GM19468 (cell line): Measurements from ENCODE around the gene CELF1.

Experiments
- ATAC-seq: cut with Tn5 transposase; IDR thresholded peaks from one replicate; pipeline ENCODE4 v1.9.1; 2021; ENCODE audit warnings: mild to moderate bottlenecking, moderate library complexity, moderate number of reproducible peaks; ENCODE audit not compliant: unreplicated experiment; ENCODE audit errors: extremely low read depth

The CELF1 gene

DNA sequence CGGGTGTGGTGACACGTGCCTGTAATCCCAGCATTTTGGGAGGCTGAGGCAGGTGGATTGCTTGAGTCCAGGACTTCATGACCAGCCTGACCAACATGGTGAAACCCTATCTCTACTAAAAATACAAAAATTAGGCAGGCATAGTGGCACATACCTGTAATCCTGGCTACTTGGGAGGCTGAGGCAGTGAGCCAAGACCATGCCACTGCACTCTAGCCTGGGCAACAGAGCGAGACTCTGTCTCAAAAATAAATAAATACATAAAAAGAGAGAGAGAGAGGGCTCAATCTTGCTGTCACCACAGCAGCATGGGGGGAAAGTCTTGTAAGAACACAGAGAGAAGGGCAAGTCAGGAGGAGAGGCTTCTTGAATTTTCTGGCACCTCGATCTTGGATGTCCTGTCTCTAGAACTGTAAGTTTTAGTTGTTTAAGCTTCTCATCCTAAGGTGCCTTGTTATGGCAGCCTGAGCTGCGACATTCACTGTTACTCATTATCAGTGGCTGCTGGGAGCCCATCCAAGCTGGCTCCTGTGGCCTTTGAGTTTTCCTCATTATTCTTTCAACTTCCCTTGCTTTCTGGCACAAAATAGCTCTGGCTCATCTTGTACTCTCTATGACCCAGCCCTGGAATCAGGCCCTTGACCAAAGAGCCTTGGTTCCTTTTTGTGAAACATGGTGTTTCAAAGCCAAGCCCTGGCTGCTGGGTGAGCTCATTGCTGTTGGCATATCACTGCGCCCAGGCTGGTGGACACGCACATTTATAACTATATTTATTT lies 118.7 kb downstream of the CELF1 start:
- ATAC-seq, result no peak

DNA sequence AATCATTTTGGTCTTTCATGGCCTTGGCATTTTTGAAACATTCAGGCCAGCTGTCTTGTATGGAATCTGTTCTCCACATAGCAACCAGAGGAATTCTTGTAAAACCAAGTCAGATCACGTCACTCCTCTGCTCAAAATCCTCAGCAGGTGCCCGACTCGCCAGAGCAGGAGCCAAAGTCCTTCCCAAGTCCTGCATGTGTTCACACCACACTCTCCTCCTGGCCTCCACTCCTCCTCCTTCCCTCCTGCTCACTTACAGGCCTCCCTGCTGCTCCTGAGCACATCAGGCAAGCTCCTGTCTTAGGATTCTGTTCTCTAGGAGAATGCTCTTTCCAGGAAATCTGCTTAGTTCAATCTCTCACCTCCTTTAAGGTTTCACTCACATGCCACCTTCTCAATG lies 119.8 kb downstream of the CELF1 start:
- ATAC-seq, result no peak

DNA sequence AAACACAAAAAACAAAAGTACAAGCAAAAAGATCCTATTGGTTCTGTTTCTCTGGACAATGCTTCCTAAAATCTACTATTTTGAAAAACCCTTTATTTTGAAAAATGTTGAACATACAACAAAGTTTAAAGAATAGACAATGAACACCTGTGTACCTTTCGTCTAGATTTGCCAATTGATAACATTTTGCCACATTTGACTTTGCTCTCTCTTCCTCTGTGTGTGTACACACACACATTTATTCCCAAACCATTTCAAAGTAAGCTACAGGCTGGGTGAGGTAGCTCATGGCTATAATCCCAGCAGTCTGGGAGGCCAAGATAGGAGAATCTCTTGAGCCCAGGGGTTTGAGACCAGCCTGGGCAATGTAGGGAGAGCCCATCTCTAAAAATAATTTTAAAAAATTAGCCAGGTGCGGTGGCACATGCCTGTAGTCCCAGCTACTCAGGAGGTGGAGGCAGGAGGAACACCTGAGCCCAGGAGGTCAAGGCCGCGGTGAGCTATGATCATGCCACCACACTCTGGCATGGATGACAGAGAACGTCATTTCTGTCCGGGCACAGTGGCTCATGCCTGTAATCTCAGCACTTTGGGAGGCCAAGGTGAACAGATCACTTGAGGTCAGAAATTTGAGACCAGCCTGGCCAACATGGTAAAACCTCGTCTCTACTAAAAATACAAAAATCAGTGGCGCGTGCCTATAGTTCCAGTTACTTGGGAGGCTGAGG lies 121.4 kb downstream of the CELF1 start:
- ATAC-seq, result no peak

DNA sequence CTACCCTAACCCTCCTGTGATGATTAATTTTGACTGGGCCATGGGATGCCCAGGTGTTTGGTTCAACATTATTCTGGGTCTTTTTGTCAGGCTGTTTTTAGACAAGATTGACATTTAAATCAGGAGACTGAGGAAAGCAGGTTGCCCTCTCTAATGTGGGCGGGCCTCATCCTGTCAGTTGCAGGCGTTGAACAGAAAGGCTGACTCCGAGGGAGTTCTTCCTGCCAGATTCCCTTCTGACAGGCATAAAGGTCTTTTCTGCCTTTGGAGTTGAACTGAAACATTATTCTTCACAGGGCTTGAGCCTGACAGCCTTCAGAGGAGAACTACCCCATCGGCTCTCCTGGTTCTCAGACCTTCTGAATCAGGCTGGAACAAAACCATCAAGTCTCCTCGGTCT lies 122.4 kb downstream of the CELF1 start:
- ATAC-seq, result no peak

DNA sequence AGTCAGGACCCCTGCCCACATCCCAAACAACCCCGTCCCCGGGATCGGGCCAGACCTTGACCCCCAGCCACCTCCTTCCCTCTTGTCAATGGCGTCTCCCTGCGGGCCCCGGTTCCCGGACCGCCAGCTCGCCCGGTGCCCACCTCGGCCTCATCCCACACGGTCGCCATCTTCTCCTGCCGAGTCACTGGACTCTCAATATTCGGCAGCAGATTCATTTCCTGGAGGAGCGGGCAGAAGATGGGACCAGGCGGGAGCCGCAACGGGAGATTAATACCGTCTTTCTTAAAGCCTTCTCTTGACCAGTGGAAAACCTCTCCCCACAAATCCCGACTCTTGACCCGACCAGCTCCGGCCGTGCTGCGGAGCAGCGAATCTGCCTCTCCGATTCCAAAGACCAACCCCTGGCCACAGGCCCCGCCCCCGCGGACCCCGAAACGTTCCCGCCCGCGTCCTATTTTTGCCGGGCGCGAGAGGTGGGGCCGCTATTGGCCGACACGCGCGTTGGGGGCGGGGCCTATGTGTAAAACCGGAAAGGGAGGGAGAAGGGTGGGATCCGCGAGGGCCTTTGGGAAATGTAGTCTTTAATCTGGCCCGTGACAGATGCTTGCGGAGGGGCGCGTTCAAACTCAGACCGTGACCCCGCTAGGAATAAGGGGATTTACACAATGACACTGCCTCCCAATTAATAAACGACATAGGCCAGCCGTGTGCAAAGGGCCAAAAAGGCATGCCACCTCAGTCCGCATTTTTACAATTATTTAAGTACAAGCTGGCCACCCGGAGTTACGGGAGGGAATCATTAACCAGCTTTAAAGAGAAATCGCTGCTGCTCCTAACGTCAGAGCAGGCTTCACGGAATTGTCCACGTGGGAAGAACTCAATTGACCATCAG lies 126.6 kb downstream of the CELF1 start, which contains the start of gene PSMC3:
Gene PSMC3, minus strand, starts transcription at position 378 of the 895 bp plus-strand sequence. Its CDS starts 160 bp downstream, at position 218.
- ATAC-seq, result peak; percentile 84

DNA sequence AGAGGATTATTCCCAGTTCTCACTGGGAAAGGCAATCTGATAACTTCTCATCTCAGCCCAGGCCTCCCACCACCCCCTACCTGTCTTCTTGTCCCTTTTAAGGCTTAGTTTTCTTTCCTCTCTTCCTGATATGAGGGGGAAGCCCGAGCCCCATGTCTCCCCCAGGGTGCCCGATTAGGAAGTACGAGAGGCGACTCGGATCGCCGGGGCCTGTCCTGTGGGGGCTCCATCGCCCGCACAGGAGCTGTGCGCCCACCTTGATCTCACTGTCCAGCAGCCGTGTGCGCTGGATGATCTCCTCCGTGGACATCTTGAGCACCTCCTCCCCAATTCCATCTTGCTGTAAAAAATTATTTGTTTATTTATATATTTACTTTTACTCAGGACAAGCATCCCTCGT lies 127.3 kb downstream of the CELF1 start:
- no peak for ATAC-seq

DNA sequence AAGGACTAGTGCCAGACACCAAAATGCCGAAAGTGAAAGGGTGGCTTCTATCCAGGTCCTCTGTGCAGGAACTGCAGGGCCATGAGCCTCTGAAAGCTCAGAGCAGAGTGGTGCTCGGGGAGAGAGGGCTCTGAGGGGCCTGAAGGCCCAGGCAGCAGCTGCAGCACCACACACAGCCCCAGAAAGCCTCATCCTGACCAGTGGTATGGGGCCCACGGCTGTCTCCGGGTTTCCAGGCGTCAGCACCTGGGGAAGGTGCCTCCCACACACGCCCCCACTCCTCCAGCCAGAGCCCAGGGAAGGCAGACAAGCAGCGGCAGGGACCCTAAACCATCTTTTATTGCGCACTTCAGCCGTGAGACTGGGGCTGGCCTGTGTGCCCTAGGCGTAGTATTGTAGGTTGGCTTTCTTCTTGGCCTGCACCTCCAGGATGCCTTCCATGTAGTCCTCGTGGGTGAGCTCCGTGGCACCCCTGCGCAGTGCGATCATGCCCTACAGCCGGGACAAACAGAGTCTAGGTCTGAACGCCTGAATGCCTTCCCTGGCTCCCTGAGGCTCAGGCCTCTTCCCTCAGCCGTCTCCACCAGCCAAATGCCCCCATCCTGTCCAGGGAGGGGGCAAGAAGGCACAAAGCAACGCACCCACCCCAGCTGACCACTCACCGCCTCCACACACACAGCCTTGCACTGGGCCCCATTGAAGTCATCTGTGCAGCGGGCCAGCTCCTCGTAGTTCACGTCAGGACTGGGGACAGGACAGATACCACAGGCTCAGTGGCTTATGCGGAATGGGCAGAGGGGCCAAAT lies 134.3 kb downstream of the CELF1 start:
- no peak for ATAC-seq

DNA sequence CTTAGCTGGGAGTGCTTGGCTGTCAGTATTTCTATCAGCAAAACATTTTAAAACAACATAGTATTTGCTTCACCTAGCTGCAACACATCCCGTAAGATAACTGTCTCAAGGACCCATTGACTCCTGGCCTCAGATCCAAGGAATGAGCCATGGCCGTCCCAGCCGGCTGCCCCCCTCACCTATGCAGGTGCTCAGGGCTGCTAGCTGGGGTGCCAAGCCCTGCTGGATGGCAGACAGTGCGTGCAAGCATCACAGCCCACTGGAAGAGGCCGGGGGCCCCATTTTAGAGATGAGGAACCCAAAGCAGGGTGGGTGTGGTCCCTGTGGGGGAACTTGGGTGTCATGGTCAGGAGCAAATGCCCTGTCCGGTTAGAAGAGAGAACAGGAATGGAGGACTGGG lies 135.2 kb downstream of the CELF1 start:
- ATAC-seq, result no peak

DNA sequence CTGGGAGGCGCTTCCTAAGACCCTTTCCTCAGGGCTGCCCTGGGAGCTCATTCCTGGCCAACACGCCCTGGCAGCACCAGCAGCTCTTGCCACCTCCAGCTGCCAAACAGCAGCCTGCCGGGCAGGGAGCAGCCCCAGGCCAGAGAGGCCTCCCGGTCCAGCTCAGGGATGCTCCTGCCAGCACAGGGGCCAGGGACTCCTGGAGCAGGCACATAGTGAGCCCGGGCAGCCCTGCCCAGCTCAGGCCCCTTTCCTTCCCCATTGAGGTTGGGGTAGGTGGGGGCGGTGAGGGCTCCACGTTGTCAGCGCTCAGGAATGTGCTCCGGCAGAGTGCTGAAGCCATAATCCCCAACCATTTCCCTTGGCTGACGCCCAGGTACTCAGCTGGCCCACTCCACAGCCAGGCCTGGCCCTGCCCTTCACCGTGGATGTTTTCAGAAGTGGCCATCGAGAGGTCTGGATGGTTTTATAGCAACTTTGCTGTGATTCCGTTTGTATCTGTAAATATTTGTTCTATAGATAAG lies 136.9 kb downstream of the CELF1 start:
- no peak for ATAC-seq
